Measurements from ENCODE around the gene RABGAP1L. TPM values are rescaled to one million over a fixed set of nuclear protein-coding genes. Genes with fewer than 3 reads are reported as not detected.
"Not testable (repeated sequence)": the region's sequence is repeated elsewhere in the genome, so short reads cannot be mapped to it uniquely, and the experiment has no call there.

The RABGAP1L gene
- total RNA-seq, 4 donors from 2014 or later, result 38.8 to 54.7 (median 50.5) TPM

- WGBS, 2 donors, result 33 to 48% methylated on average over 1 of the region's 1 CpG
These were observed 310.4 kb downstream of the RABGAP1L start for GRCh38 chr1:174469687-174470086.

GRCh38 chr1:174479281-174479680, 320.0 kb downstream of the RABGAP1L start:
- intact Hi-C loops (cut with DNase I; ENCODE audit: low total_unique reads), result no loop called here
- no peak overlapping the region for H3K4me3 ChIP-seq (ENCODE audit: low read depth, poor library complexity, severe bottlenecking)
- TF ChIP-seq POLR2A (IDR thresholded peaks at IDR 0.05) (no peak), CTCF (IDR thresholded peaks at IDR 0.05) (no peak)
- 96 to 100% methylated on average over 1 of the region's 1 CpG for WGBS, 2 donors
- no peak for DNase-seq (ENCODE audit: low spot score in 2 of 2)

More at GRCh38 chr1:174469687-174470086, 310.4 kb downstream of the RABGAP1L start:
- TF ChIP-seq POLR2A (IDR thresholded peaks at IDR 0.05) (no peak), CTCF (IDR thresholded peaks at IDR 0.05) (no peak)
- DNase-seq (ENCODE audit: low spot score in 2 of 2), result no peak
- no peak overlapping the region for H3K4me3 ChIP-seq (ENCODE audit: low read depth, poor library complexity, severe bottlenecking)
- intact Hi-C loops (cut with DNase I; ENCODE audit: low total_unique reads), result no loop called here

- DNase-seq (ENCODE audit: low spot score in 2 of 2), result no peak
- intact Hi-C loops (cut with DNase I; ENCODE audit: low total_unique reads), result no loop called here
- no peak overlapping the region for H3K4me3 ChIP-seq (ENCODE audit: low read depth, poor library complexity, severe bottlenecking)
- no peak for TF ChIP-seq CTCF (IDR thresholded peaks at IDR 0.05)
- no peak for TF ChIP-seq POLR2A (IDR thresholded peaks at IDR 0.05)
- 58 to 69% methylated on average over 1 of the region's 1 CpG for WGBS, 2 donors
These were observed 321.0 kb downstream of the RABGAP1L start for GRCh38 chr1:174480324-174480723.

GRCh38 chr1:174491606-174492005, 332.3 kb downstream of the RABGAP1L start:
- intact Hi-C loops (cut with DNase I; ENCODE audit: low total_unique reads), result no loop called here
- no peak overlapping the region for H3K4me3 ChIP-seq (ENCODE audit: low read depth, poor library complexity, severe bottlenecking)
- DNase-seq (ENCODE audit: low spot score in 2 of 2), result no peak
- WGBS, 2 donors, result 81 to 96% methylated on average over 2 of the region's 2 CpGs
- TF ChIP-seq CTCF (IDR thresholded peaks at IDR 0.05) (no peak), POLR2A (IDR thresholded peaks at IDR 0.05) (no peak)

- DNase-seq (ENCODE audit: low spot score in 2 of 2), result no peak
- H3K4me3 ChIP-seq (ENCODE audit: low read depth, poor library complexity, severe bottlenecking), result no peak overlapping the region
- intact Hi-C loops (cut with DNase I; ENCODE audit: low total_unique reads), result no loop called here
- no peak for TF ChIP-seq POLR2A (IDR thresholded peaks at IDR 0.05)
- no peak for TF ChIP-seq CTCF (IDR thresholded peaks at IDR 0.05)
These were observed 338.2 kb downstream of the RABGAP1L start for GRCh38 chr1:174497478-174497877.

- DNase-seq (ENCODE audit: low spot score in 2 of 2); H3K4me3 ChIP-seq (ENCODE audit: low read depth, poor library complexity, severe bottlenecking); intact Hi-C loops (cut with DNase I; ENCODE audit: low total_unique reads): not testable (repeated sequence)
- 95 to 99% methylated on average over 6 of the region's 6 CpGs for WGBS, 2 donors
These were observed 357.4 kb downstream of the RABGAP1L start for GRCh38 chr1:174516755-174517154.

Data from lower leg skin (tissue), 4 donors.